Ovary (tissue), 3 donors: Measurements from ENCODE around the gene CYFIP2.

ENCODE experiments used
- CTCF ChIP-seq, 3 donors: fragments of 450-650 bp in 2 of 3; fragments of 200-600 bp in 1 of 3; IDR thresholded peaks; one replicate each; pipeline versions ENCODE4 v1.5.1 to v1.8.0; 2016 to 2022; ENCODE audit warnings: antibody characterized with exemption in 3 of 3, mild to moderate bottlenecking in 1 of 3
- EP300 ChIP-seq: sonication (generic); formaldehyde crosslinking; IDR thresholded peaks from one replicate; pipeline ENCODE4 v1.6.1; 2017; ENCODE audit warnings: antibody characterized with exemption
- POLR2A ChIP-seq: fragments of 450-650 bp; IDR thresholded peaks from one replicate; pipeline ENCODE4 v1.6.1; 2017; ENCODE audit warnings: antibody characterized with exemption, mild to moderate bottlenecking, moderate library complexity
- donor health status: DM: no; HTN: no; CAD: no.

- TF ChIP-seq POLR2A (no peak), CTCF (IDR thresholded peaks at IDR 0.05) (no peak), EP300 (no peak)
Observed at GRCh38 chr5:157290156-157290980, 24.4 kb downstream of the CYFIP2 start.
